ENCODE results near the gene PPIL6.

GRCh38 chr6:109449795-109450673 is 9.6 kb upstream of the PPIL6 start:
- no peak for TF ChIP-seq CTCF (IDR thresholded peaks at IDR 0.05)
- TF ChIP-seq GABPB1 (CRISPR knock-in tag; IDR thresholded peaks at IDR 0.05), result no peak
